Heart left ventricle (tissue), 16 donors: Measurements from ENCODE around the gene PRKG1. TPM values are rescaled to one million over a fixed set of nuclear protein-coding genes. Genes with fewer than 3 reads are reported as not detected.
"Not testable (repeated sequence)": the region's sequence is repeated elsewhere in the genome, so short reads cannot be mapped to it uniquely, and the experiment has no call there.

ENCODE experiments used
- ATAC-seq, 4 donors: fragments of 200-7000 bp; cut with Tn5 transposase; one replicate each; pipeline ENCODE4 v1.9.1; 2020 to 2022; ENCODE audit warnings: moderate library complexity in 4 of 4, mild to moderate bottlenecking in 3 of 4, moderate number of reproducible peaks in 1 of 4
- DNase-seq, 5 donors: peaks; one replicate each; pipeline ENCODE4 v3.0.0-alpha.2; 2020
- H3K27ac ChIP-seq, 12 donors: fragments of 200-600 bp; sonication (generic) in 4 of 12; one replicate each; pipeline versions ENCODE4 v1.5.0 to v1.8.0; 2016 to 2022; ENCODE audit warnings: mild to moderate bottlenecking in 2 of 12
- H3K27me3 ChIP-seq, 9 donors: fragments of 200-600 bp; sonication (generic) in 2 of 9; one replicate each; pipeline versions ENCODE4 v1.5.1 to v1.8.0; 2016 to 2022; ENCODE audit warnings: mild to moderate bottlenecking in 3 of 9
- H3K36me3 ChIP-seq, 9 donors: fragments of 200-600 bp; sonication (generic) in 2 of 9; one replicate each; pipeline versions ENCODE4 v1.5.0 to v1.8.0; 2018 to 2022; ENCODE audit warnings: mild to moderate bottlenecking in 2 of 9
- H3K4me1 ChIP-seq, 12 donors: fragments of 200-600 bp; sonication (generic) in 4 of 12; one replicate each; pipeline versions ENCODE4 v1.5.0 to v1.8.0; 2016 to 2022; ENCODE audit warnings: mild to moderate bottlenecking in 3 of 12
- H3K4me3 ChIP-seq, 12 donors: fragments of 200-600 bp; sonication (generic) in 4 of 12; one replicate each; pipeline versions ENCODE4 v1.5.0 to v1.8.0; 2017 to 2022; ENCODE audit warnings: mild to moderate bottlenecking in 9 of 12, moderate library complexity in 4 of 12
- H3K9me3 ChIP-seq, 12 donors: fragments of 200-600 bp; sonication (generic) in 4 of 12; one replicate each; pipeline versions ENCODE4 v1.5.0 to v1.8.0; 2016 to 2022; ENCODE audit warnings: mild to moderate bottlenecking in 1 of 12
- POLR2A ChIP-seq, 2 donors: fragments of 450-650 bp; IDR thresholded peaks; one replicate each; pipeline ENCODE4 v1.6.1; 2017; ENCODE audit warnings: antibody characterized with exemption in 2 of 2, mild to moderate bottlenecking in 2 of 2, moderate library complexity in 2 of 2
- WGBS, 4 donors: extraction: QIAGEN DNeasy Blood & Tissue Kit in 2 of 4; methylation state at CpG; one replicate each; pipeline versions ENCODE4 v1.1.5 to v1.1.7; 2013 to 2018; 5-methylcytosine and 5-hydroxymethylcytosine counted together
- intact Hi-C, 10 donors: fragments of 100-400 bp; cut with DNase I; formaldehyde crosslinking; loops; one replicate each; pipeline versions ENCODE4 v1.11.1 to v1.14.2; 2022
- polyA plus RNA-seq, 2 donors: library from polyadenylated mRNA; stranded (reverse); fragments of 200-250 nt; gene quantifications; one replicate each; pipeline ENCODE4 v1.2.3, GENCODE V29; 2013
- total RNA-seq, 9 donors: library from RNA; depleted of rRNA in 2 of 9; stranded (reverse); fragments of >200 nt in 2 of 9; fragmentation: NEBNext Ultra II Directional in 3 of 9; extraction: Animal tissue kit (Norgen Biotek cat#: 25700) in 3 of 9; gene quantifications; one replicate each; pipeline versions ENCODE4 v1.1.0 to v1.2.4, GENCODE V29; 2016 to 2023
- TF ChIP-seq, protein P1 (sequence below), 12 donors: fragments of 200-600 bp; sonication (generic) in 4 of 12; IDR thresholded peaks; one replicate each; pipeline versions ENCODE4 v1.5.0 to v1.8.0; 2018 to 2022; ENCODE audit warnings: antibody characterized with exemption in 12 of 12, mild to moderate bottlenecking in 5 of 12
- donor health status: ischemic (EF 13 %, LVEDD 7.1; RV severe dilation, severe dysfunction).
- donor health status: healthy with polysubstance abuse.
- donor health status: DM: no; HTN: yes; CAD: no.
- donor health status: DM: no; HTN: no; CAD: no.
- donor health status: ischemic (EF 25% LVEDD 6.9; RV normal size, moderate dysfunction).
- donor health status: ischemic (EF 25% LVEDD 5.7; RV mildly dilated, moderate dysfunction).
- donor health status: healthy.
- donor health status: DM: yes; HTN: yes; CAD: no.
- donor health status: ischemic (EF 35%, LVEDD 5.7; RV mildly dilated, moderate dysfunction).
- donor health status: nonischemic (EF 11% LVEDD 7.7; RV severe dilation, severe dysfunction).
- donor health status: DM: yes; HTN: yes; CAD: no.
- donor health status: PGD.
- donor health status: ischemic (EF 29% LVEDD 5.4; RV normal size, mild dysfunction).
- donor health status: nonischemic (EF 23%, LVEDD 6.1; RV moderate dilation, normal function).

PRKG1 gene
- total and polyA plus RNA-seq, 11 donors, result 5.5 to 37.3 (median 29.3) TPM

DNA sequence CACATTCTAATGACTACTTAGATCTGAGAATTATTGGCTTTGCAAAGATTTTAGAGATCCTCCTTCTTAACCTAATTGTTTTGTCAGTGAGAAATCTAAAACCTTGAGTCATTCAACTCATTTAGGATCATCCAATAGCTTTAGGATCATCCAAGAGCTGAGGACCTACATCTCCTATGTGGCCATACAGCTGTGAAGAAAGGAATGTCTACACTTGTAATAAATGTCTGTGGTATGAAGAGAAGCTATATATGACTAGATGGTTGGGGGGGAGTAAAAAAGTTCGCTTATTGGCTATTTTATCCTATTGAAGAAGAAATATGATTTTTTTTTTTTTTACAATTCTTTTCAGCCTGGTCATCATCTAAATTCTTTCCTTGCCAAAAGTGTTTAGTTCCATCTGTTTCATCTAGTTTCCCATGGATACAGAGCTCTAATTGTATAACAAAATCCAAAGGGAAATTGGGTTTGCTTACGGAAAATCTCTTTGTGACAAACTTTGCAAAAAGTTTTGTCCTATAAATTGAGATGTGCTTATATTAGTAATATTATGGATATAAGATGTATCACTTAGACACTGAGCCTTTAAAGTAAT is 196.7 kb downstream of the PRKG1 start:
- TF ChIP-seq POLR2A (IDR thresholded peaks at IDR 0.05), result no peak
- TF ChIP-seq, protein P1, sequence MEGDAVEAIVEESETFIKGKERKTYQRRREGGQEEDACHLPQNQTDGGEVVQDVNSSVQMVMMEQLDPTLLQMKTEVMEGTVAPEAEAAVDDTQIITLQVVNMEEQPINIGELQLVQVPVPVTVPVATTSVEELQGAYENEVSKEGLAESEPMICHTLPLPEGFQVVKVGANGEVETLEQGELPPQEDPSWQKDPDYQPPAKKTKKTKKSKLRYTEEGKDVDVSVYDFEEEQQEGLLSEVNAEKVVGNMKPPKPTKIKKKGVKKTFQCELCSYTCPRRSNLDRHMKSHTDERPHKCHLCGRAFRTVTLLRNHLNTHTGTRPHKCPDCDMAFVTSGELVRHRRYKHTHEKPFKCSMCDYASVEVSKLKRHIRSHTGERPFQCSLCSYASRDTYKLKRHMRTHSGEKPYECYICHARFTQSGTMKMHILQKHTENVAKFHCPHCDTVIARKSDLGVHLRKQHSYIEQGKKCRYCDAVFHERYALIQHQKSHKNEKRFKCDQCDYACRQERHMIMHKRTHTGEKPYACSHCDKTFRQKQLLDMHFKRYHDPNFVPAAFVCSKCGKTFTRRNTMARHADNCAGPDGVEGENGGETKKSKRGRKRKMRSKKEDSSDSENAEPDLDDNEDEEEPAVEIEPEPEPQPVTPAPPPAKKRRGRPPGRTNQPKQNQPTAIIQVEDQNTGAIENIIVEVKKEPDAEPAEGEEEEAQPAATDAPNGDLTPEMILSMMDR (IDR thresholded peaks at IDR 0.05), result no peak
- peaks cover 0 to 7% (median 0%) of the 10 kb centered on the region in 12 donors for H3K9me3 ChIP-seq
- no peak for ATAC-seq
- H3K27ac ChIP-seq, result peak overlapping the region in 1 of 12 donors; percentile 6
- H3K36me3 ChIP-seq, result no peaks in the 10 kb centered on the region
- 74 to 85% (median 80%) methylated on average over 2 of the region's 2 CpGs for WGBS, 4 donors
- H3K4me1 ChIP-seq, result peaks cover 0 to 32% (median 4%) of the 10 kb centered on the region in 12 donors
- intact Hi-C loops, result no loop called here
- no peak overlapping the region for H3K4me3 ChIP-seq
- DNase-seq, result no peak
- H3K27me3 ChIP-seq, result no peaks in the 10 kb centered on the region

DNA sequence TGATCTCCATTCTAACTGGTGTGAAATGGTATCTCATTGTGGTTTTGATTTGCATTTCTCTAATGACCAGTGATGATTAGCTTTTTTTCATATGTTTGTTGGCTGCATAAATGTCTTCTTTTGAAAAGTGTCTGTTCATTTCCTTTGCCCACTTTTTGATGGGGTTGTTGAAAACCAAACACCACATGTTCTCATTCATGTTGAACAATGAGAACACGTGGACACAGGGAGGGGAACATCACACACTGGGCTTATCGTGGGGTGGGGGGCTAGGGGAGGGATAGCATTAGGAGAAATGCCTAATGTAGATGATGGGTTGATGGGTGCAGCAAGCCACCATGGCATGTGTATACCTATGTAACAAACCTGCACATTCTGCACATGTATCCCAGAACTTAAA is 197.8 kb downstream of the PRKG1 start:
- H3K36me3 ChIP-seq, H3K27me3 ChIP-seq, ATAC-seq, H3K4me3 ChIP-seq, intact Hi-C loops, DNase-seq: not testable (repeated sequence)
- 53 to 72% (median 65%) methylated on average over 2 of the region's 2 CpGs for WGBS, 4 donors
- peaks cover 0 to 11% (median 0%) of the 10 kb centered on the region in 12 donors for H3K9me3 ChIP-seq
- peaks cover 0 to 32% (median 4%) of the 10 kb centered on the region in 12 donors for H3K4me1 ChIP-seq
- peak overlapping the region in 1 of 12 donors; percentile 16 for H3K27ac ChIP-seq

DNA sequence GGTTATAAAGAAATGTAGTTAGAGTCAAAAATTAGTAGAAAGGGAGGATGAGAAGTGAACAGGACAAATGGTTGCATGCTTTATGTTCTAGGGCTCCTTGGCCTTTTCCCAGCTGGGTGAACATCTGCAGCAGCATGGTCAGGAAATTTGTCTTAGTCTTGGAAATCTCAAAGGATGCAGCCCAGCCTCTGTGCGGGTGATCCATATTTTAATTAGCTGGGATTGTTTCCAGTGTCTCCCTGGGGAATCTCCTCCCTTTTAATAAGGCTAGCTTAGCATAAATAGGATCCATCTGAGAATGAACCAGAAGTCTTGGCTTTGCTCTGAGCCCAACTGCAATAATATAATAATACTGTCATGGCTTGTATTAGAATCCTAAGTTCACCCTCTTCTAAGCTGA is 198.3 kb downstream of the PRKG1 start:
- Histone ChIP-seq H3K4me1 (peaks cover 0 to 32% (median 4%) of the 10 kb centered on the region in 12 donors), H3K36me3 (no peaks in the 10 kb centered on the region), H3K27ac (peak overlapping the region in 2 of 12 donors; percentile 6 to 16), H3K4me3 (no peak overlapping the region), H3K27me3 (no peaks in the 10 kb centered on the region), H3K9me3 (peaks cover 0 to 13% (median 0%) of the 10 kb centered on the region in 12 donors)
- ATAC-seq, result peak in 3 of 4 donors; percentile 15 to 67 (median 24)
- WGBS, 4 donors, result 38 to 63% (median 54%) methylated on average over 1 of the region's 1 CpG
- DNase-seq, result peak in 3 of 5 donors; percentile 29 to 50 (median 34)
- TF ChIP-seq, protein P1 (IDR thresholded peaks at IDR 0.05), result no peak
- TF ChIP-seq POLR2A (IDR thresholded peaks at IDR 0.05), result no peak
- intact Hi-C loops, result no loop called here

DNA sequence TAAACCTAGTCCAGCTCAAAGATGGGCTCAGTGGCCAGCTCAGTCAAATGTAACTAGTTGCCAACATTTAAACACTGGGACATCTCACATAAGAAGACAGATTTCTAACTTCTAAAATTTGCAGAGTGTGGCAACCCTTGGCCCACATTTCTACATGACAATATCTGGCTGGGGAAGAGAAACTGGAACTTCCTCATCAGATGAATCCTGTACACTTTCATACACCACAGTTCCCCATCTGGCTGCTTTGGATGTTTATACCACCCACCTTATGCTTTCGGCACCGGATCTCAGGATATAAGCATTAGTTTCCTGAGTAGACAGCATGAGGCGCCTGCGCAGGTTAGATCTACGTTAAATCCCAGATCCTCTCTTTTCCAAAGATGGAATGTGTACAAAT is 199.3 kb downstream of the PRKG1 start:
- no peaks in the 10 kb centered on the region for H3K27me3 ChIP-seq
- TF ChIP-seq POLR2A (IDR thresholded peaks at IDR 0.05), result no peak
- TF ChIP-seq, protein P1 (IDR thresholded peaks at IDR 0.05), result no peak
- DNase-seq (no peak), ATAC-seq (peak in 1 of 4 donors; percentile 18)
- intact Hi-C loops, result no loop called here
- 80 to 87% (median 84%) methylated on average over 5 of the region's 5 CpGs for WGBS, 4 donors
- peaks cover 0 to 32% (median 4%) of the 10 kb centered on the region in 12 donors for H3K4me1 ChIP-seq
- H3K27ac ChIP-seq, result no peak overlapping the region
- H3K9me3 ChIP-seq, result peaks cover 0 to 13% (median 0%) of the 10 kb centered on the region in 12 donors
- H3K36me3 ChIP-seq, result no peaks in the 10 kb centered on the region
- no peak overlapping the region for H3K4me3 ChIP-seq

DNA sequence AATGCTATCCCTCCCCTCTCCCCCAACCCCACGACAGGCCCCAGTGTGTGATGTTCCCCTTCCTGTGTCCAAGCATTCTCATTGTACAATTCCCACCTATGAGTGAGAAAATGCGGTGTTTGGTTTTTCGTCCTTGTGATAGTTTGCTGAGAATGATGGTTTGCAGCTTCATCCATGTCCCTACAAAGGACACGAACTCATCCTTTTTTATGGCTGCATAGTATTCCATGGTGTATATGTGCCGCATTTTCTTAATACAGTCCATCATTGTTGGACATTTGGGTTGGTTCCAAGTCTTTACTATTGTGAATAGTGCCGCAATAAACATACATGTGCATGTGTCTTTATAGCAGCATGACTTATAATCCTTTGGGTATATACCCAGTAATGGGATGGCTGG is 201.8 kb downstream of the PRKG1 start:
- H3K27me3 ChIP-seq, ATAC-seq, H3K27ac ChIP-seq, H3K36me3 ChIP-seq, intact Hi-C loops, H3K4me3 ChIP-seq, DNase-seq: not testable (repeated sequence)
- peaks cover 0 to 21% (median 3%) of the 10 kb centered on the region in 12 donors for H3K4me1 ChIP-seq
- 79 to 95% (median 88%) methylated on average over 6 of the region's 6 CpGs for WGBS, 4 donors
- peaks cover 0 to 13% (median 0%) of the 10 kb centered on the region in 12 donors for H3K9me3 ChIP-seq

DNA sequence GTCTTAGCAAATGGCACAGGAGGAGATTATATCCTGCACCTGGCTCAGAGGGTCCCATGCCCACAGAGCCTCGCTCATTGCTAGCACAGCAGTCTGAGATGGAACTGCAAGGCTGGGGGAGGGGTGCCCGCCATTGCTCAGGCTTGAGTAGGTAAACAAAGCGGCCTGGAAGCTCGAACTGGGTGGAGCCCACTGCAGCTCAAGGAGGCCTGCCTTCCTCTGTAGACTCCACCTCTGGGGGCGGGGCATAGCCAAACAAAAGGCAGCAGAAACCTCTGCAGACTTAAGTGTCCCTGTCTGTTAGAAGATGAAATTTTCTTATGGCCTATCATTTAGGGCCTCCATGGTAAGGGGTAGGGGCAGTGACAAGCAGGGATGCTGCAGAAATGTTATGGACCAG is 207.1 kb downstream of the PRKG1 start:
- H3K36me3 ChIP-seq, H3K9me3 ChIP-seq, H3K27ac ChIP-seq, ATAC-seq, H3K4me1 ChIP-seq, H3K4me3 ChIP-seq, intact Hi-C loops, H3K27me3 ChIP-seq, DNase-seq: not testable (repeated sequence)
- WGBS, 4 donors, result 80 to 94% (median 84%) methylated on average over 5 of the region's 5 CpGs
